Measurements from ENCODE around the gene KIFAP3. TPM values are rescaled to one million over a fixed set of nuclear protein-coding genes. Genes with fewer than 3 reads are reported as not detected.
A peak's percentile ranks its signal among the peaks of the same experiment; 100 is the strongest.
"Not testable (repeated sequence)": the region's sequence is repeated elsewhere in the genome, so short reads cannot be mapped to it uniquely, and the experiment has no call there.

KIFAP3 gene
- total RNA-seq, 1 experiment from 2014 or later: 51.5 TPM

GRCh38 chr1:170003270-170003835 is 71.1 kb downstream of the KIFAP3 start:
- in situ Hi-C loops (cut with HindIII; ENCODE audit: low sequenced_read_pairs): not testable (repeated sequence)

GRCh38 chr1:170001266-170001665 is 73.2 kb downstream of the KIFAP3 start:
- in situ Hi-C loops (cut with HindIII; ENCODE audit: low sequenced_read_pairs): no loop called here
- peak; percentile 24 for DNase-seq (ENCODE audit: low spot score)

More at GRCh38 chr1:170003270-170003835, 71.1 kb downstream of the KIFAP3 start:
- DNase-seq (ENCODE audit: low spot score): not testable (repeated sequence)

- in situ Hi-C loops (cut with HindIII; ENCODE audit: low sequenced_read_pairs): no loop called here
- peak; percentile 34 for DNase-seq (ENCODE audit: low spot score)
Observed at GRCh38 chr1:169999761-170000160, 74.7 kb downstream of the KIFAP3 start.

- DNase-seq (ENCODE audit: low spot score): peak; percentile 60
- in situ Hi-C loops (cut with HindIII; ENCODE audit: low sequenced_read_pairs): no loop called here
Observed at GRCh38 chr1:169999331-169999741, 75.2 kb downstream of the KIFAP3 start.

- in situ Hi-C loops (cut with HindIII; ENCODE audit: low sequenced_read_pairs): no loop called here
- DNase-seq (ENCODE audit: low spot score): no peak
Observed at GRCh38 chr1:169995993-169996392, 78.5 kb downstream of the KIFAP3 start.

GRCh38 chr1:169989246-169989645 is 85.2 kb downstream of the KIFAP3 start:
- in situ Hi-C loops (cut with HindIII; ENCODE audit: low sequenced_read_pairs): no loop called here
- no peak for DNase-seq (ENCODE audit: low spot score)

GRCh38 chr1:169985757-169986156 is 88.7 kb downstream of the KIFAP3 start:
- in situ Hi-C loops (cut with HindIII; ENCODE audit: low sequenced_read_pairs): no loop called here
- DNase-seq (ENCODE audit: low spot score): no peak

GRCh38 chr1:169974067-169974466 is 100.4 kb downstream of the KIFAP3 start:
- no peak for DNase-seq (ENCODE audit: low spot score)
- in situ Hi-C loops (cut with HindIII; ENCODE audit: low sequenced_read_pairs): no loop called here

- no peak for DNase-seq (ENCODE audit: low spot score)
- in situ Hi-C loops (cut with HindIII; ENCODE audit: low sequenced_read_pairs): no loop called here
Observed at GRCh38 chr1:169970114-169970513, 104.4 kb downstream of the KIFAP3 start.

- no peak for DNase-seq (ENCODE audit: low spot score)
- in situ Hi-C loops (cut with HindIII; ENCODE audit: low sequenced_read_pairs): no loop called here
Observed at GRCh38 chr1:169968174-169968573, 106.3 kb downstream of the KIFAP3 start.

- in situ Hi-C loops (cut with HindIII; ENCODE audit: low sequenced_read_pairs): no loop called here
- DNase-seq (ENCODE audit: low spot score): no peak
Observed at GRCh38 chr1:169964206-169964605, 110.3 kb downstream of the KIFAP3 start.

- in situ Hi-C loops (cut with HindIII; ENCODE audit: low sequenced_read_pairs): no loop called here
- DNase-seq (ENCODE audit: low spot score): no peak
Observed at GRCh38 chr1:169959686-169960085, 114.8 kb downstream of the KIFAP3 start.

GRCh38 chr1:169958987-169959386 is 115.5 kb downstream of the KIFAP3 start:
- in situ Hi-C loops (cut with HindIII; ENCODE audit: low sequenced_read_pairs): no loop called here
- no peak for DNase-seq (ENCODE audit: low spot score)

GRCh38 chr1:169957884-169958283 is 116.6 kb downstream of the KIFAP3 start:
- in situ Hi-C loops (cut with HindIII; ENCODE audit: low sequenced_read_pairs): no loop called here
- DNase-seq (ENCODE audit: low spot score): no peak

GRCh38 chr1:169951108-169951507 is 123.4 kb downstream of the KIFAP3 start:
- in situ Hi-C loops (cut with HindIII; ENCODE audit: low sequenced_read_pairs): no loop called here
- DNase-seq (ENCODE audit: low spot score): no peak

- in situ Hi-C loops (cut with HindIII; ENCODE audit: low sequenced_read_pairs): no loop called here
Observed at GRCh38 chr1:169949139-169949538, 125.4 kb downstream of the KIFAP3 start.

GRCh38 chr1:169946206-169946605 is 128.3 kb downstream of the KIFAP3 start:
- in situ Hi-C loops (cut with HindIII; ENCODE audit: low sequenced_read_pairs): no loop called here
- no peak for DNase-seq (ENCODE audit: low spot score)

More at GRCh38 chr1:169949139-169949538, 125.4 kb downstream of the KIFAP3 start:
- DNase-seq (ENCODE audit: low spot score): no peak

GRCh38 chr1:169945181-169945580 is 129.3 kb downstream of the KIFAP3 start:
- in situ Hi-C loops (cut with HindIII; ENCODE audit: low sequenced_read_pairs): no loop called here
- DNase-seq (ENCODE audit: low spot score): no peak

- no peak for DNase-seq (ENCODE audit: low spot score)
- in situ Hi-C loops (cut with HindIII; ENCODE audit: low sequenced_read_pairs): no loop called here
Observed at GRCh38 chr1:169944621-169945020, 129.9 kb downstream of the KIFAP3 start.

GRCh38 chr1:169943963-169944526 is 130.4 kb downstream of the KIFAP3 start:
- in situ Hi-C loops (cut with HindIII; ENCODE audit: low sequenced_read_pairs): no loop called here
- no peak for DNase-seq (ENCODE audit: low spot score)

All from G401 (cell line).